Raji (cell line): ENCODE measurements around the gene CYP46A1.

Source experiments
- POLR2A ChIP-seq: IDR thresholded peaks from 2 replicates; pipeline ENCODE4 v1.6.1; 2011; ENCODE audit warnings: low read depth, low read length, control low read depth; ENCODE audit not compliant: insufficient read depth

CYP46A1 gene

DNA sequence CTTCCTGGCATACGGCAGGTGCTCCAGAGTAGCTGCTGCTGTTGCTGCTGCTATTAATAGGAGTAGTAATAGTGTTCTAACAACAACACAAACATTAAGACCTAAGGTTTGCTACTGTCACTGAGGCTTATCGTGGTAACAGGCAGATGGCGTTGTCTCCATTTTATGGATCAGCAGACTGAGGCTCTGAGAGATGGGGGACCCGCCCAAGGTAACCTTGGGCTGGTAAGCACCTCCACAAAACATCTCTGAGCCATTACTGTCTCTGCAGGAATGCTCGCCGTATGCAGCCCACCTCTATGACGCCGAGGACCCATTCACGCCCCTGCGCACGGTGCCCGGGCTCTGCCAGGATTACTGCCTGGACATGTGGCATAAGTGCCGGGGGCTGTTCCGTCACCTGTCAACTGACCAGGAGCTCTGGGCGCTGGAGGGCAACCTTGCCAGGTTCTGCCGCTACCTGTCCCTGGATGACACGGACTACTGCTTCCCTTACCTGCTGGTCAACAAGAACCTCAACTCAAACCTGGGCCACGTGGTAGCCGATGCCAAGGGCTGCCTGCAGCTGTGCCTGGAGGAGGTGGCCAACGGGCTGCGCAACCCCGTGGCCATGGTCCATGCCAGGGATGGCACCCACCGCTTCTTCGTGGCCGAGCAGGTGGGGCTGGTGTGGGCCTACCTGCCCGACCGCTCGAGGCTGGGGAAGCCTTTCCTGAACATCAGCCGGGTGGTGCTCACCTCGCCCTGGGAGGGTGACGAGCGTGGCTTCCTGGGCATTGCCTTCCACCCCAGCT, 31.9 kb upstream of the CYP46A1 start:
- TF ChIP-seq POLR2A = no peak

- no peak for TF ChIP-seq POLR2A
Measured at GRCh38 chr14:99654235-99654985, 29.7 kb upstream of the CYP46A1 start.

DNA sequence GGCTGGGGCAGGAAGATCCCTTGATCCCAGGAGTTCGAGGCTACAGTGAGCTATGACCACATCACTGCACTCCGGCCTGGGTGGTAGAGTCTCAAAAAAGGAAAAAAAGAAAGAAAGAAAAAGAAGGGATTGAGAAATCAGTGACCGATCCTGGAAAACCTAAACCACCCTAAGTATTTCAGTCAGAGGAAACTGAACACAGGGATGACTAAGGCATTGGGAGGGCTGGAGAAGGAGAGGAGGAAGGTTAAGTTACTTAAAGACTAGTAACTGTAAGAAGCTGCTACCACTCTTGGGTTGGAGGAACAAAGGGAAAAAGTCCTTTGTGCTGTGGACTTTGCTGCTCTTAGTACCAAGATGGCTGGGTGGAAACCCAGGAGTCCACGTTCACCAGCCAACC, 28.6 kb upstream of the CYP46A1 start:
- TF ChIP-seq POLR2A = no peak

- no peak for TF ChIP-seq POLR2A
Measured at GRCh38 chr14:99656171-99656570, 27.9 kb upstream of the CYP46A1 start.

GRCh38 chr14:99657645-99658155, 26.4 kb upstream of the CYP46A1 start:
- no peak for TF ChIP-seq POLR2A

- no peak for TF ChIP-seq POLR2A
Measured at GRCh38 chr14:99658218-99658845, 25.8 kb upstream of the CYP46A1 start.

GRCh38 chr14:99659333-99659741, 24.8 kb upstream of the CYP46A1 start:
- no peak for TF ChIP-seq POLR2A

DNA sequence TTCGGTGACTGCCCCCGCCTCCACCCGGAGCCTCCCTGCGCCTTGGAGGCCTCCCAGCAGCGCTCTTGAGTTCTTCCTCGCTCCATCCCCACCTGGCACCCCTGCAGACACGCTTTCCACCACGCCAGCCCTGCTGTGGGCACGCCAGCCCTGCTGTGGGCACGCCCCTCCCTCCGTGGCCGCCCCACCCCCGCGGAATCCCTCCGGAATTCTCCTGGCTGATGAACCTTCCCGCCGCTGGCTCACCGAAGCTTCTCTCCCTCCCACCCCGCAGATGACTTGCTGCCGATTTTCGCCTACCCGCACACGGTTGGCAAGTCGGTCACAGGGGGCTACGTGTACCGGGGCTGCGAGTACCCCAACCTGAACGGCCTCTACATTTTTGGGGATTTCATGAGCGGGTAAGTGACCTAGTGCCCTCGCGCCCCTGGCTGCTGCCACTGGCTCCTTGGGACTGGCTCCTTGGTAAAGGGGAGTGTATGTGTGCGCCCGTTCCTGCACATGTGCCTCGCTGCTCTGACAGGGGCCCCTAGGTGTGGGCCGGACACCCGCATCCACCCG, 24.0 kb upstream of the CYP46A1 start:
- no peak for TF ChIP-seq POLR2A

DNA sequence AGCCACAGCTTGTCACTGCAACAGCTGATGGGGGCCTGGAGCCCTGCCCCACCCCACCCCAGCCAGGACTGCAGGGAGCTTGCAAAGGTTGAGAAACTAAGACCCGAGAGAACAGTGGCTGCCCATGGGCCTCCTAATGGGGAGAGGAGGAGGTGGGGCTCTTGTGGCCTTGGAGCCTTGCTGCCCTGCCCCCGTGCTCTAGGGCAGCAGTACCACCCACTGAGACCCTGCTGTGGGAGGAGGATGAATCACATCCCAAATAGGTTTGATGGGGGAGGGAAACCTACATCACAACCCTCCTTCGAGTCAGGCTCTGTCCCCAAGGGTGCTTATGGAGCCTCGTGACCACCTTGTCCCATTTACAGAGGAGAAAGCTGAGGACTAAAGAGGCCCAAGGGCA, 23.3 kb upstream of the CYP46A1 start:
- TF ChIP-seq POLR2A = no peak

DNA sequence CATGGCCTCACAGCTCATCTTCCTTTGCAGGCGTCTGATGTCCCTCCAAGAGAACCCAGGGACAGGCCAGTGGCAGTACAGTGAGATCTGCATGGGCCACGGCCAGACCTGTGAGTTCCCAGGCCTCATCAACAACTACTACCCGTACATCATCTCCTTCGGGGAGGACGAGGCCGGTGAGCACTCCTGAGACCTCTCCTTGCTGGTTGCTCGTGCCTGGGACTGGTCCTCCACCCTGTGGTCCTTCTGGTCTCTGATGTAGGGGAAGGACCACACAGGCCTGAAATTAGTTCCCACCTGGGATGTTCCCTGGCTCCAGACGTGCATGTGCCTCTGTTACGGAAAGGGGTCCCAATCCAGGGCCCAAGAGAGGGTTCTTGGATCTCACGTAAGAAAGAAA, 21.3 kb upstream of the CYP46A1 start:
- TF ChIP-seq POLR2A = no peak

DNA sequence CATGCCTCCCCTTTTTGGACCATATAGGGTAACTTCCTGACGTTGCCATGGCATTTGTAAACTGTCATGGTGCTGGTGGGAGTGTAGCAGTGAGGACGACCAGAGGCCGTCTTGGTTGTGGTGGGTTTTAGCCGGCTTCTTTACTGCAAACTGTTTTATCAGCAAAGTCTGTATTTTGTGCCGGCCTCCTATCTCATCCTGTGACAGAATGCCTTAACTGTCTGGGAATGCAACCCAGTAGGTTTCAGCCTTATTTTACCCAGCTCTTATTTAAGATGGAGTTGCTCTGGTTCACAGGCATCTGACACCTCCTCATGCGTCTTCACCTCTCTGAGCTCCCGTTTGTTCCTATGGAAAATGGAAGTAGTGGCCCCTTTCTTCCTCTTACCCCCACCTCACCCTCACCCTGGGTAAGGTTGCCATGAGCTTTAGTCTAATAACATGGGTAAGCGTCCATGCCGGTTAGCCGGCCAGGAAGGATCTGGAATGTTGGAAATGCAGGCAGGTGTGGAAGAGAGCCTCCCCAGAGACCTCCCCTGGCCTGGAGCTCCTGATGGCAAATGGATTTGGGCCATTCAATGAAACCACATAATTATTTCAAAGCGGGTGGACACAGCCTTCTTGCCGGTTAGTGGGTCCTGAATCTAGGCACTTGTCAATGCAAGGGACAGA, 20.6 kb upstream of the CYP46A1 start:
- no peak for TF ChIP-seq POLR2A

DNA sequence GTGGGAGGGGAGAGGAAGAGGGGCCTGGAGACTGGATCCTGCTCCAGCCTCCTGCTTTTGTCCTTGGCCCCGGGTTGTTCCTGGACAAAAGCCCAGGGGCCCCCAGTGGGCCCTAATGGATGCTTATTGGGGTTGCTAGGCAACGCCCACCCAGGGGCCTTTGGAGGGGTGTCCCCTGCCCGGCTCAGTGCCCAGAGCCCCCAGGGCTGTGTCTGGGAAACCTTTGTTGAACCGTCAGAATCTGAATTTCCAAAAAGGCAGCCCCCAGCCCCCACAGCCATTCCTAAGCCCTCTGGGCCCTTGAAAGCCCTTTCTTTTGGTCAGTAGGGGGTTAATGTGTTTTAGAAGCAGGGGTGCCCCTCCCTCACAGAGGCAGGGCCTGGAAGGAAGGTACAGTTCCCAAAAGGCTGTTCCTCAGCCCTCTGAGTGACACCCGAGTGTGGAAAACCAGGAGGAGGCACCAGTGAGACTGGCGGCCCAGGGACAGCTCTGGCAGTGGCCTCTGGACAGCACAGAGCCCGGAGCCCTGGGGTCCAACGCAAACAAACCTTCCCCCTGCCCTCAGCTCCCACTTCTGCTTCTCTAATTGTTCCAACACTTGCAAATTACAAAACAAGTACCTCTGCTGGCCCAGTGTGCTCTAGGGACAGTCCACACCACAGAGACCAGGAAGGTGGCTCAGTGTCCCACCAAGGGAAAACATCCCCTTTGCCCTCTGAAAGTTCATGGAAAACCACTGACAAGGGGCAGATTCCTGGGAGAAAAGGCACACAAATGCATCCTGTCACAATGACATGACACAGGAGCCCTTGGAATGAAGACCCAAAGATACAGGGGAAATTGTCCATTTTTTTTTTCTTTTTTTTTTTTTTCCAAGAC, 19.8 kb upstream of the CYP46A1 start:
- TF ChIP-seq POLR2A = no peak

GRCh38 chr14:99664937-99665273, 19.2 kb upstream of the CYP46A1 start:
- no peak for TF ChIP-seq POLR2A

- TF ChIP-seq POLR2A = no peak
Measured at GRCh38 chr14:99666533-99666932, 17.6 kb upstream of the CYP46A1 start.
